NB4 (cell line): ENCODE data around the gene MOXD1.

Source experiments
- CTCF ChIP-seq: IDR thresholded peaks from one replicate; pipeline ENCODE4 v1.5.1; 2012; ENCODE audit warnings: low read depth, low read length
- POLR2A ChIP-seq: IDR thresholded peaks from 2 replicates; pipeline ENCODE4 v1.6.1; 2011; ENCODE audit warnings: mild to moderate bottlenecking; ENCODE audit not compliant: insufficient read length; ENCODE audit errors: extremely low read depth
- TF ChIP-seq, protein P1 (sequence below): IDR thresholded peaks from 2 replicates; pipeline ENCODE4 v1.6.1; 2011; ENCODE audit warnings: low read depth, low read length

GRCh38 chr6:132390017-132390416 is 11.3 kb downstream of the MOXD1 start:
- no peak for TF ChIP-seq CTCF
- no peak for TF ChIP-seq POLR2A
- TF ChIP-seq, protein P1, sequence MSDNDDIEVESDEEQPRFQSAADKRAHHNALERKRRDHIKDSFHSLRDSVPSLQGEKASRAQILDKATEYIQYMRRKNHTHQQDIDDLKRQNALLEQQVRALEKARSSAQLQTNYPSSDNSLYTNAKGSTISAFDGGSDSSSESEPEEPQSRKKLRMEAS, result no peak
